H9 (cell line): ENCODE measurements around the gene CAPN8. TPM values are rescaled to one million over a fixed set of nuclear protein-coding genes. Genes with fewer than 3 reads are reported as not detected.
"Not testable (repeated sequence)": the region's sequence is repeated elsewhere in the genome, so short reads cannot be mapped to it uniquely, and the experiment has no call there.

Experiments
- DNase-seq: peaks from one replicate; pipeline ENCODE4 v3.0.0-alpha.2; 2017
- H2AFZ ChIP-seq: one replicate; pipeline ENCODE4 v1.6.1; 2013; ENCODE audit warnings: mild to moderate bottlenecking, low read length, control low read depth, moderate library complexity
- H2AK5ac ChIP-seq: 2 replicates; pipeline ENCODE4 v1.6.1; 2013; ENCODE audit warnings: low read length, control low read depth, mixed read lengths; ENCODE audit not compliant: insufficient read length
- H2BK120ac ChIP-seq: one replicate; pipeline ENCODE4 v1.6.1; 2013; ENCODE audit warnings: low read depth, mild to moderate bottlenecking, low read length, control low read depth, inconsistent platforms; ENCODE audit not compliant: poor library complexity, severe bottlenecking
- H2BK12ac ChIP-seq: 2 replicates; pipeline ENCODE4 v1.6.1; 2013; ENCODE audit warnings: low read length, control low read depth, mixed read lengths, low read depth; ENCODE audit not compliant: insufficient read length
- H2BK15ac ChIP-seq: 2 replicates; pipeline ENCODE4 v1.6.1; 2013; ENCODE audit warnings: low read depth, low read length, control low read depth
- H2BK20ac ChIP-seq: one replicate; pipeline ENCODE4 v1.6.1; 2013; ENCODE audit warnings: low read depth, mild to moderate bottlenecking, low read length, control low read depth, inconsistent platforms; ENCODE audit not compliant: poor library complexity, severe bottlenecking
- H2BK5ac ChIP-seq: 2 replicates; pipeline ENCODE4 v1.6.1; 2013; ENCODE audit warnings: low read length, control low read depth, mixed read lengths; ENCODE audit not compliant: insufficient read length
- H3K14ac ChIP-seq: 2 replicates; pipeline ENCODE4 v1.6.1; 2013; ENCODE audit warnings: low read length, control low read depth; ENCODE audit not compliant: insufficient read depth
- H3K18ac ChIP-seq: 2 replicates; pipeline ENCODE4 v1.6.1; 2013; ENCODE audit warnings: low read depth, mild to moderate bottlenecking, mixed read lengths, low read length, control low read depth; ENCODE audit not compliant: insufficient read length
- H3K23ac ChIP-seq: 2 replicates; pipeline ENCODE4 v1.6.1; 2013; ENCODE audit warnings: low read length, control low read depth, mixed read lengths, low read depth; ENCODE audit not compliant: insufficient read length
- H3K23me2 ChIP-seq: 2 replicates; pipeline ENCODE4 v1.6.1; 2013; ENCODE audit warnings: low read depth, mild to moderate bottlenecking, mixed read lengths, low read length, control low read depth; ENCODE audit not compliant: insufficient read length, poor library complexity, severe bottlenecking
- H3K27ac ChIP-seq: 2 replicates; pipeline ENCODE4 v1.5.1; 2013; ENCODE audit warnings: low read length, control low read depth, mixed read lengths, low read depth; ENCODE audit not compliant: insufficient read length
- H3K27me3 ChIP-seq: 2 replicates; pipeline ENCODE4 v1.6.1; 2013; ENCODE audit warnings: low read length, control low read depth, inconsistent platforms; ENCODE audit not compliant: insufficient read depth
- H3K4ac ChIP-seq: 2 replicates; pipeline ENCODE4 v1.6.1; 2013; ENCODE audit warnings: low read depth, mild to moderate bottlenecking, control low read depth, inconsistent platforms, low read length, moderate library complexity
- H3K4me1 ChIP-seq: 2 replicates; pipeline ENCODE4 v1.6.1; 2013; ENCODE audit warnings: low read length, control low read depth, inconsistent platforms; ENCODE audit not compliant: insufficient read depth
- H3K4me2 ChIP-seq: 2 replicates; pipeline ENCODE4 v1.6.1; 2013; ENCODE audit warnings: low read length, control low read depth, mixed read lengths; ENCODE audit not compliant: insufficient read length, insufficient read depth
- H3K56ac ChIP-seq: 2 replicates; pipeline ENCODE4 v1.6.1; 2013; ENCODE audit warnings: low read depth, mild to moderate bottlenecking, mixed read lengths, low read length, control low read depth; ENCODE audit not compliant: insufficient read length
- H3K79me1 ChIP-seq: 2 replicates; pipeline ENCODE4 v1.6.1; 2013; ENCODE audit warnings: low read depth, mild to moderate bottlenecking, moderate library complexity, low read length, control low read depth, inconsistent platforms; ENCODE audit not compliant: insufficient read depth, poor library complexity, severe bottlenecking
- H3K79me2 ChIP-seq: 2 replicates; pipeline ENCODE4 v1.6.1; 2013; ENCODE audit warnings: low read length, control low read depth, inconsistent platforms; ENCODE audit not compliant: insufficient read depth
- H3K9ac ChIP-seq: 2 replicates; pipeline ENCODE4 v1.6.1; 2013; ENCODE audit warnings: low read length, control low read depth, mixed read lengths; ENCODE audit not compliant: insufficient read length; ENCODE audit errors: extremely low read depth
- H3K9me3 ChIP-seq: one replicate; pipeline ENCODE4 v1.6.1; 2013; ENCODE audit warnings: low read depth, low read length, inconsistent platforms; ENCODE audit not compliant: control insufficient read depth
- H3T11ph ChIP-seq: one replicate; pipeline ENCODE4 v1.6.1; 2013; ENCODE audit warnings: mild to moderate bottlenecking, low read length, control low read depth, inconsistent platforms
- H4K20me1 ChIP-seq: one replicate; pipeline ENCODE4 v1.6.1; 2013; ENCODE audit not compliant: control insufficient read depth, insufficient read length, insufficient read depth
- H4K5ac ChIP-seq: 2 replicates; pipeline ENCODE4 v1.6.1; 2013; ENCODE audit warnings: low read depth, mild to moderate bottlenecking, mixed read lengths, low read length, control low read depth; ENCODE audit not compliant: insufficient read length
- H4K8ac ChIP-seq: replicated peaks from 2 replicates; pipeline ENCODE4 v1.6.1; 2013; ENCODE audit warnings: low read length, control low read depth, mixed read lengths, low read depth; ENCODE audit not compliant: insufficient read length
- H4K91ac ChIP-seq: 2 replicates; pipeline ENCODE4 v1.6.1; 2013; ENCODE audit warnings: low read depth, mild to moderate bottlenecking, moderate library complexity, mixed read lengths, low read length, control low read depth; ENCODE audit not compliant: insufficient read length
- H3K27ac Mint-ChIP-seq, 3 experiments: 2 replicates in 2 of 3; 3 replicates in 1 of 3; pipeline ENCODE4 v1.8.0; 2020 to 2021; ENCODE audit warnings: mixed read lengths in 3 of 3, mild to moderate bottlenecking in 1 of 3, moderate library complexity in 1 of 3
- H3K27me3 Mint-ChIP-seq: 2 replicates; pipeline ENCODE4 v1.8.0; 2021; ENCODE audit warnings: low read depth, mild to moderate bottlenecking, moderate library complexity, mixed read lengths
- H3K36me3 Mint-ChIP-seq, 3 experiments: 2 replicates in 2 of 3; 3 replicates in 1 of 3; pipeline ENCODE4 v1.8.0; 2020 to 2021; ENCODE audit warnings: low read depth in 3 of 3, mixed read lengths in 3 of 3; ENCODE audit not compliant: insufficient read depth in 1 of 3
- H3K4me1 Mint-ChIP-seq, 2 experiments: 2 replicates each; pipeline ENCODE4 v1.8.0; 2020; ENCODE audit warnings: mixed read lengths in 2 of 2
- H3K4me3 Mint-ChIP-seq, 2 experiments: 2 replicates in 1 of 2; 3 replicates in 1 of 2; pipeline ENCODE4 v1.8.0; 2020 to 2021; ENCODE audit warnings: mild to moderate bottlenecking in 2 of 2, mixed read lengths in 2 of 2, moderate library complexity in 1 of 2
- H3K9me3 Mint-ChIP-seq, 2 experiments: 2 replicates in 1 of 2; 3 replicates in 1 of 2; pipeline ENCODE4 v1.8.0; 2020; ENCODE audit warnings: mild to moderate bottlenecking in 2 of 2, mixed read lengths in 2 of 2, moderate library complexity in 1 of 2
- WGBS: extraction: QIAGEN DNeasy Blood & Tissue Kit; methylation state at CpG from one replicate; pipeline ENCODE4 v1.1.7; 2013; ENCODE audit warnings: missing lambda C conversion rate, low lambda C conversion rate, mixed read lengths; ENCODE audit not compliant: insufficient read length; ENCODE audit errors: extremely low coverage; 5-methylcytosine and 5-hydroxymethylcytosine counted together
- total RNA-seq: library from RNA; stranded (reverse); gene quantifications from 2 replicates; pipeline ENCODE4 v1.2.1, GENCODE V29; 2021
- TF ChIP-seq, protein P1 (sequence below): fragments of 200-600 bp; sonication (generic); conservative IDR thresholded peaks from 3 replicates; pipeline ENCODE4 v1.8.0; 2021; ENCODE audit warnings: antibody characterized with exemption, mild to moderate bottlenecking

CAPN8 gene
- total RNA-seq, 1 experiment from 2014 or later: not detected

DNA sequence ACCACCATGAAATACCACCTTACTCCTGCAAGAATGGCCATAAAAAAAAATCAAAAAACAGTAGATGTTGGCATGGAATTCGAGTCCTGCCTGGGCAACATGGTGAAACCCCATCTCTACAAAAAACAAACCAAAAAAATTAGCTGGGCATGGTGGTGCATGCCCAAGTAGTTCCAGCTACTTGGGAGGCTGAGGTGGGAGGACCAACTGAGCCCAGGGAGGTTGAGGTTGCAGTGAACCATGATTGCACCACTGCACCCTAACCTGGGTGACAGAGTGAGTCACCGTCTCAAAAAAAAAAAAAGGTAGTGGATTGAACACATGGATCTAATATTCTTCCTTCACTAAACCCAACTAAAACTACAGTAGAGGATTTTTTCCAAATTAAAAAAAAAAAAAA, 146.4 kb downstream of the CAPN8 start:
- Histone ChIP-seq H2BK15ac (no peak overlapping the region), H3K23ac (no peak overlapping the region), H3K4ac (no peak overlapping the region), H3K27me3 (no peaks in the 10 kb centered on the region), H3K9ac (no peak overlapping the region), H2BK12ac (no peak overlapping the region), H2BK20ac (no peak overlapping the region), H3T11ph (no peak overlapping the region), H3K56ac (no peak overlapping the region), H4K20me1 (no peaks in the 10 kb centered on the region), H2AK5ac (no peak overlapping the region), H3K23me2 (no peaks in the 10 kb centered on the region), H3K9me3 (no peaks in the 10 kb centered on the region), H3K4me1 (peaks cover 6% of the 10 kb centered on the region; the same call in 1 of the 2 replicates), H2BK5ac (no peak overlapping the region), H3K79me2 (no peaks in the 10 kb centered on the region), H2BK120ac (no peak overlapping the region), H4K91ac (no peak overlapping the region), H4K8ac (no peak overlapping the region), H3K14ac (no peak overlapping the region), H3K18ac (no peak overlapping the region), H2AFZ (no peak overlapping the region), H3K79me1 (no peaks in the 10 kb centered on the region), H4K5ac (no peak overlapping the region), H3K4me2 (no peak overlapping the region), H3K27ac (no peak overlapping the region)
- TF ChIP-seq, protein P1, sequence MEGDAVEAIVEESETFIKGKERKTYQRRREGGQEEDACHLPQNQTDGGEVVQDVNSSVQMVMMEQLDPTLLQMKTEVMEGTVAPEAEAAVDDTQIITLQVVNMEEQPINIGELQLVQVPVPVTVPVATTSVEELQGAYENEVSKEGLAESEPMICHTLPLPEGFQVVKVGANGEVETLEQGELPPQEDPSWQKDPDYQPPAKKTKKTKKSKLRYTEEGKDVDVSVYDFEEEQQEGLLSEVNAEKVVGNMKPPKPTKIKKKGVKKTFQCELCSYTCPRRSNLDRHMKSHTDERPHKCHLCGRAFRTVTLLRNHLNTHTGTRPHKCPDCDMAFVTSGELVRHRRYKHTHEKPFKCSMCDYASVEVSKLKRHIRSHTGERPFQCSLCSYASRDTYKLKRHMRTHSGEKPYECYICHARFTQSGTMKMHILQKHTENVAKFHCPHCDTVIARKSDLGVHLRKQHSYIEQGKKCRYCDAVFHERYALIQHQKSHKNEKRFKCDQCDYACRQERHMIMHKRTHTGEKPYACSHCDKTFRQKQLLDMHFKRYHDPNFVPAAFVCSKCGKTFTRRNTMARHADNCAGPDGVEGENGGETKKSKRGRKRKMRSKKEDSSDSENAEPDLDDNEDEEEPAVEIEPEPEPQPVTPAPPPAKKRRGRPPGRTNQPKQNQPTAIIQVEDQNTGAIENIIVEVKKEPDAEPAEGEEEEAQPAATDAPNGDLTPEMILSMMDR: no peak
- Mint-ChIP-seq H3K9me3 (peaks cover 16 to 18% of the 10 kb centered on the region in 2 experiments), H3K4me1 (peaks cover 17 to 18% of the 10 kb centered on the region in 2 experiments), H3K27me3 (peaks cover 3% of the 10 kb centered on the region), H3K4me3 (no peak overlapping the region), H3K36me3 (peaks cover 0 to 23% (median 10%) of the 10 kb centered on the region in 3 experiments; a peak in 5 of 7 replicates), H3K27ac (no peak overlapping the region)
- no peak for DNase-seq
- no CpG with 5 or more reads among the region's 2 CpGs for WGBS

DNA sequence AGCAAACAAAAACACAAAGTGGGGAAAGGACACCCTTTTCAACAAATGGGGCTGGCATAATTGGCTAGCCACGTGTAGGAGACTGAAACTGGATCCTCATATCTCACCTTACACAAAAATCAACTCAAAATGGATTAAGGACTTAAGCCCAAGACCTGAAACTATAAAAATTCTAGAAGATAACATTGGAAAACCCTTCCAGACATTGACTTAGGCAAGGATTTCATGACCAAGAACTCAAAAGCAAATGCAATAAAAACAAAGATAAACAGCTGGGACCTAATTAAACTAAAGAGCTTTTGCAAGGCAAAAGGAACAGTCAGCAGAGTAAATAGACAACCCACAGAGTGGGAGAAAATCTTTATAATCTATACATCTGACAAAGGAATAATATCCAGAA, 146.9 kb downstream of the CAPN8 start:
- H3K79me1 ChIP-seq, H3K23ac ChIP-seq, H3K27me3 ChIP-seq, H3K9me3 ChIP-seq, H3K27me3 Mint-ChIP-seq, H2BK5ac ChIP-seq, H3K9ac ChIP-seq, H2BK15ac ChIP-seq, H3K14ac ChIP-seq, H2BK120ac ChIP-seq, H2AK5ac ChIP-seq, H2AFZ ChIP-seq, H3K79me2 ChIP-seq, H4K5ac ChIP-seq, H4K20me1 ChIP-seq, H3K4me3 Mint-ChIP-seq, H3K4me1 ChIP-seq, H3K4me2 ChIP-seq, H3K27ac Mint-ChIP-seq, H4K91ac ChIP-seq, H3K4ac ChIP-seq, H3K56ac ChIP-seq, DNase-seq, H3K23me2 ChIP-seq, H3K27ac ChIP-seq, H3T11ph ChIP-seq, H2BK12ac ChIP-seq, H2BK20ac ChIP-seq, H3K18ac ChIP-seq, H4K8ac ChIP-seq: not testable (repeated sequence)
- no CpG with 5 or more reads among the region's 1 CpG for WGBS
- peaks cover 0 to 23% (median 10%) of the 10 kb centered on the region in 3 experiments; a peak in 5 of 7 replicates for H3K36me3 Mint-ChIP-seq
- peaks cover 16 to 18% of the 10 kb centered on the region in 2 experiments for H3K9me3 Mint-ChIP-seq
- H3K4me1 Mint-ChIP-seq: peaks cover 19% of the 10 kb centered on the region in 2 experiments
